Measurements from ENCODE around the gene SCO1.

DNA sequence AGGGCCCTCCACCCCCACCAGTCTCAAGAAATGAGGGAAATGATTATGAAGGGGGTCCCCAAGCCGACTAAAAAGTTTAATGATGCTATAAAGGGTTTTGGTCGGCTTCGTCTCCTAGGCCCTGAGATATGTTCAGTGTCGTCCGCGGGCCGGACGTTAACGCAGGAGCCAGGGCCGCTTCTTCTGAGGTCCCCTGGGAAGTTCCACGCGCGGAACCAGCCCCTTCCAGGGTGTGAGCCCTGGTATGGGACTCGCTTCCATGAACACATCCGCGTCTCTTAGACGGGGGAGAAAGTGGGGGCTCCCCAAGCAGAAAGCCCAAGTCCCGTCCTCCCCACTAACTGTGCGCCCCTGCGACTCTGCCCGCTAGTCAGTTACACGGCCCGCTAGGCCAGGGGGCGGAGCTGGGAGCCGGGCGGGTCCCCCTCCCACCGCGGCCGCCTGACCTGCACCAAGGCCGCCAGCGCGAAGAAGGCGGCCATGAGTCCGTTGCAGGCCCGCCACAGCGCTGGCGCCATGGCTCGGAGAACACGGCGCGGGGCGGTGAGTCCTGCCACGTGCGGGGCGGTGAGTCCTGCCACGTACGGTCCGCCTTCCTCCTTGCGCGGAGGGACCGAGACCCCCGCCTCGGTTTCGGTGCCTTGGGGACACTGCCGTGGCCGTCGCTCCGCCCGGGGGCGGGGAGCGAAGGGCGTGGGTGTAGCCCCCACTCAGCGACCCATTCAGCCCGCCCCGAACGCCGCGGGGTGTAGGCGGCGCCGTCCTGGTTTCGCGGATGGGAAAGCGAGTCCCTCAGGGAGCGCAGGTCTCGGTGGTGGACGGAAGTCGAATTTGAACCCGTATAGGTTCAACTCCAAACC is 32.2 kb upstream of the SCO1 start, which contains the start of gene TMEM220:
- TF ChIP-seq POLR2AphosphoS5 (IDR thresholded peaks at IDR 0.05) (peak; percentile 4 to 86 (median 84)), CTCF (IDR thresholded peaks at IDR 0.05) (no peak)

Measured in stomach (tissue), 4 donors.